ELF-1 (cell line): ENCODE results near the gene CCDC83.

Experiments
- DNase-seq: peaks from one replicate; pipeline ENCODE4 v3.0.0-alpha.2; 2016; ENCODE audit warnings: low read depth, low spot score

Gene CCDC83

DNA sequence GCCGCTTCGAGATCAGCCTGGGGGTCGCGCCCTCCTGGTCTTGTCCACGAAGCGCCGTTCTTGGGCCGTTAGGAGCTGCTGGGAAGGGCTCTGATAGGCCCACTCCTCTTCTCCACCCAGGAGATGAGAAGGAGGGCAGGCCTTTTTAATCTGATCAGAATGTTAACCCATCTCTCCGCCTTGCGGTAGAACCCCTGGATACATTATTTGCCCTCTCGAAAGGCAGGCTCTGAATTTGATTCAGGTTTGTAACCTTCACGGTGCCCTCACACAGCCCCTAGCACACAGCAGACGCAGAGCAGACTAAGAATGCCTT is at the start of gene CCDC83:
Gene CCDC83, plus strand, starts transcription at position 43 of the 316 bp plus-strand sequence. CDS start 9,741 bp downstream, outside the sequence.
- DNase-seq, result no peak

DNA sequence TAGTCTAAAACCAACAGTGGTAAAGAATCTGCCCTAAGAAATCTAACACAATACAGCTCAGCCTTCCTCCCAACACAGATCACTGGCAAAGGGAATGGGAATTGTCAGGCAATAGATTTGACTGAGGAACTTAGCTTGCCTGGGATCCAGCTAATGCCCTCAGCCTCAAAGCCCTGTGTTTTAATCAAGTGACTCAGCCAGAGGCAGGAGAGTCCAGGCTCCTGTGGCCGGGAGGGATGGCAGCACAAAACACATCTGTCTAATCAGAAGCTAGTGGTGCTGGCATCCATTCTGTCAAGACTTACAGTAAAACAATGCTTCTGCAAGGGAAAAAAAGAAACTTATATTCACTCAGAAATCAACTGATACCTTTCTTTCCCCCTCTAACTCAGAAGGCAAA is 49.8 kb upstream of the CCDC83 start:
- no peak for DNase-seq

DNA sequence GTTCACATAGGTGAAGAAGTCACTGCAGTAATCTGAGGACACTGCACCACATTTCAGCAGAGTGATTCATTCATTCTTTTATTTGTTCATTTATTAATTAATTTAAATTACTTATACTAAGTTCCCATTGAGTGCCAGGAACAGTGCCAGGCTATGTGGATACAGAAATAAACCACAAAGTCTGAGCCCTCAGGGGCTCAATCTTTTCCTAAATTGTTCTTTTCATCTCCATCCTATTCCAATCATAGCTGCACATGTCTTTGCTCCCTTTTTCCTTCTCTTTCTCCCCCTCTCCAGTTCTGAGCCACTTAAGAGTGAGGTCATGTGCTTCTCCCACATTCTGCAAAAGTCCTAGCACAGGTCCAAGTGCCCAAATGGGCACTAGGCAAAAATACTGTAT is 49.2 kb upstream of the CCDC83 start:
- no peak for DNase-seq

DNA sequence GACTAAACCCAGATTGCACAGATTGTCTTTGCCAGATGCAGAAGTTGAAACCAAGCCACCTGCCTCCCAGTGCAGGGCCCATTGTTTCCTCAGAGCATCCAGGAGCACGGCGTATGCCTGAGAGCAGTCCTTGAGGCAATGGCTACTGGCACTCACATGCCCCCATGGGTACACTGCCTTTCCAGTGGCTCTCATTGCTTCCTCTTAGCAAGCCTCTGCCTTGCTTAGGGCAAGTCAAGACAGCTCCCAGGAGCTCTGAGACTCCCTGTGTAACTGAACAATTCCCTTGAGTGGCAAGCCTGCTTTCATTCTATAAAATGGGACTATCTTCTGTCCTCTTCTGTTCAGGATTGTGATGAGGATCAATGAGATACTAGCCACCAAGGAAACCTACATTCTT is 48.3 kb upstream of the CCDC83 start:
- DNase-seq, result no peak

DNA sequence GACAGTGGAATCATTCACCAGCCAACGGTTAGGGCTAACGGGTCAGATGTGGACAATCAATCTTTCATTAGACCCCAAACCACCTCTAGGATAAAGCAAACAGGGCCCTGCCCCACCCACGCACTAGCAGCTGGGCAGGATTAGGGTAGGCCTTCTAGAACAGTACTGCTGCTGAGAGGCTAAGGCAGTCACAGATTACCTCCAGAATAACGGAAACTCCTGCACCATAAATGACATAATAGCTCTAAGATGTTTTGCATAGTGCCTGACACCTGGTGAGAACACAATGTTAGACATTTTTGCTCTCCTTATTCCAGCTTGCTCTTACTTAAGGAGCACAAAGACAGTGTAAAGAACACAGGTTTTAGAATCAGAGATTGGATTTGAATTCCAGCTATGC is 46.0 kb upstream of the CCDC83 start:
- no peak for DNase-seq

DNA sequence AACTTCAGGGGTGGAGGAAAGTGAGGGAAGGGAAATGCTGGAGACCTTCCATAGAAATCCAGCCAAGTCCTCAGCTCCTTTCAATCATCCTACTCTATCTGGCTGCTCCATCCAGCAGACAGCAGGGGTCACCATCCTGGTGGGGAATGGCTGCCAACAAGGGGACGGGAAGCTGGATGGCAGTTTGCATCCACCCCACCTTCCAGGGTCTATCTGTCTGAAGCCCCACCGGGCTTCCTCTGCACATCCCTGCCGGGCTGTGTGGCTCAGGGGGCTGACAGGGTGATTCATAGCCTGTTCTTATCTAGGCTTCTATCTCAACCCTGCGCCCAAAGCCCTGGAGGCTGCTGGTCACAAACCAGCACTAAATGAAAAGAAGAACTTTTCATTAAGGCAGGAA is 45.3 kb upstream of the CCDC83 start:
- DNase-seq, result peak; percentile 86

DNA sequence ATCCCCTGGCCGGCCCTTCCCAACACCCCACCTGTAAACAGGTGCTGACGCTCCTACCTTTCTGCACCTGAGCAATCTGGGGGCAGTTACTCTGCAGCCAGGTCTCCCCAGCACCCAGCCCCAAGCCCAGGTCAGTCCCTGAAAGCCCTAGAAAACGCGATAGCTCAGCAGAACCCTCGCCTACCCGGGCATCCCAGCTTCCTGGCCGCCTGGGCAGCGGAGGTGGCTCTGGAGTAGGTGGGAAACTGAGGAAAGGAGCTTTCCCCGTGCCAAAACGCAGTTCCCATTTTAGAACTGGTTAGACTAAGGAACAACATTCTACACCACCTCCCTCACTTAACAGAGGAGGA is 44.7 kb upstream of the CCDC83 start:
- no peak for DNase-seq

DNA sequence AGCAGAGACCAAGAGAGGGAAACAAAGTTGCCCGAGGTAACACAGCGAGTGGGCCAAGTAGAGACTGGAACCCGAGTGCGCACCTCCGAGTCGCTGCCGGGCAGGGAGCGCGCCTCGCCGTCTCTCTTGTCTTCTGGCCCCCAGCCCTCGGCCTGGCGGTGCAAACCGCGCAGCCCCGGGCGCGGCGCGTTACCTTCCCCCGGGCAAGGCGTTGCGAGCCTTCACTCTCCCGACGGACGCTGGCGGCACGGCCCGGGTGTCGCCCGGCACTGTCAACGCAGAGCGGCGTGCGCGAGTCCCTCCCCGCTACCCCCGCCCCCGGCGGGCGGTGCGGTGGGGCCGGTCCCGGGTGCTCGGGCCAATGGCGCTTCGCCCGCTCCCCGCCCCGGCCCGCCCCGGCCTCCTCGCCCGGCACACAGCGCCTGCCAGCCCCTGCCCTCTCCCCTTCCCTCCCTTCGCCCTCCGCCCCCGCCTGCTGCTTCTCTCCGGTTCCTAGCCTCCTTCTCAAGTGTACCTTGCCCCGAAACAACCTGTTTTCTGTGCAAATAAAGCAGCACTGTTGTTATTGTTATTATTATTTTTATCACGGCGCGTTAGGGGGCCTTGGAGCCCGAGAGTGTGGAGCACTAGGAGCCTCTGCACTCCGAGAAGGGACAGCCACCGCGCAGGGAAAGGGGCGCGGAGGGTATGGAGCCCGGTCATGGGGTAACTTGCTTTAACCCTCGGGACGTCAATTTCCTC is 44.1 kb upstream of the CCDC83 start, which contains the start of gene SYTL2:
Gene SYTL2, minus strand, starts transcription at position 271 of the 741 bp plus-strand sequence. CDS start 53,416 bp downstream, outside the sequence.
- DNase-seq, result peak; percentile 78

DNA sequence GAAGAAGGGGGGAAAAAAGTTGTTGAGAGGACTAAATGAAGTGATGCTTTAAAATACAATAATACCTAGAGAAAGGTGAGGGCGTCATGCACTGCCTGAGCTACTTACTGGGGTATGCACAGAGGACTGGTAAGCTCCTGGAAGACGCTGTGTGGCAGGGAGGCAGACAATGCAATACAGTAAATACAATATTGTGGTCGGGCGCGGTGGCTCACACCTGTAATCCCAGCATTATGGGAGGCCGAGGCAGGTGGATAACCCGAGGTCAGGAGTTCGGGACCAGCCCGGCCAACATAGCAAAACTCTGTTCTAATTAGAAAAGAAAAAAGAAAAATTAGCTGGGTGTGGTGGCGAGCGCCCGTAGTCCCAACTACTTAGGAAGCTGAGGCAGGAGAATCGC is 43.6 kb upstream of the CCDC83 start:
- DNase-seq, result no peak

DNA sequence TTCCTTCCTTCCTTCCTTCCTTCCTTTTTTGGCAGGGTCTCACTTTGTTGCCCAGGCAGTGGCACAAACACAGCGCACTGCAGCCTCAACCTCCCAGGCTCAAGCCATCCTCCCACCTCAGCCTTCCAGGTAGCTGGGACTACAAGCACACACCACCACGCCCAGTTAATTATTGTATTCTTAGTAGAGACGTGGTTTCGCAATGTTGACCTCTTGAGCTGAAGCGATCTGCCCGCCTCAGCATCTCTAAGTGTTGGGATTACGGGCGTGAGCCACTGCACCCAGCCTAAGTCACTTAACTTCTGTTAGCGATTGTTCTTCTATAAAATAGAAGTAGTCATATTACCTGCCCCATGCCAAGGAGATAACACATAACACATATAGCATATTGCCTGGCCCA is 41.5 kb upstream of the CCDC83 start:
- no peak for DNase-seq

DNA sequence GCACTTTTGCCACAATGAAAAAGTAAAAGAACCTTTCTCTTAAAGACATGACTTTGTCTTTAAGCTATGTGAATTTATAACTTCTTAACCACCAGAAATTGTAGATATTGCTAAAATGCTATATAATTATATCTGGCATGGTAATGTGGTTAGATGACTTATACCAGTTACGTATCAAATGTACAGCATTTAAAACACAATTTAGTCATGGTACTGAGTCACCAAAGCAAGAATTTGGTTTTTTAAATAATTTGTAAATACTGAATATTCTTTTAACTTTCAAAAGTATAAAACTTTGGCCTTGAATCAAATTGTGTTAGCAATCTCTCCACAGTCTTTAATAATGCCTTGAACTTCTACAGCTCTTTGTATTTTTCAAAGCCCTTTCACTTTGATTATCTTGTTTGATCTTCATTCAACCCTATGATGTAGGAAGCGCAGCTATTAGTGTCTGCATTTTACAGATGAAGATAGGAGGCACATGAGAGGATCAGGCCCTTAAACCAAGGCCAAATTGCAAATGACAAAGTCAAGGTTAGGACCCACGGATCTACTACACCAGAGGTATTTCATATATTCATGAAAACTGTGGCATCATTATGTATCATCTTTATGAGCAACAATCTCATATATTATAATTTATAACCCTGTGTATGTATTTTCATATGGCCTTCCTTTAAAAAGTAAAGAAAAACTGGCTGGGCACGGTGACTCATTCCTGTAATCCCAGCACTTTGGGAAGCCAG is 39.8 kb upstream of the CCDC83 start:
- no peak for DNase-seq

DNA sequence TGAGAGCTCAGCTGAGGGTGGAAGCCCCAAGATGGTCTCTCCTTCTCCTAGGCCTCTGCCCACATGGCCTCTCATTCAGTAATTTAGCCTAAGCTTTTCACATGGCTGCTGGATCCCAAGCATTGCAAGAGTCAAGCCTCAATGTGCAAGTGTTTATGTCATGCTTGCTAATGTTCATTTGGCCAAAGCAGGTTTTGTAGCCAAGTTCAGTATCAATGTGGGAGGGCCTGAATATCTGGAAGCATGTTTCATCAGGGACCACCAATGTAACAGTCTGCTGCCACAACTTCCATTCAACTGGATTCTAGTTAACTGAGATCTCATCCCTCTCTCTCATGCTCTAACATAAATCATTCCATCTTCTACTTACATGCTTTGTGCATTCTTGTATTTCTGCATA is 35.7 kb upstream of the CCDC83 start:
- no peak for DNase-seq

DNA sequence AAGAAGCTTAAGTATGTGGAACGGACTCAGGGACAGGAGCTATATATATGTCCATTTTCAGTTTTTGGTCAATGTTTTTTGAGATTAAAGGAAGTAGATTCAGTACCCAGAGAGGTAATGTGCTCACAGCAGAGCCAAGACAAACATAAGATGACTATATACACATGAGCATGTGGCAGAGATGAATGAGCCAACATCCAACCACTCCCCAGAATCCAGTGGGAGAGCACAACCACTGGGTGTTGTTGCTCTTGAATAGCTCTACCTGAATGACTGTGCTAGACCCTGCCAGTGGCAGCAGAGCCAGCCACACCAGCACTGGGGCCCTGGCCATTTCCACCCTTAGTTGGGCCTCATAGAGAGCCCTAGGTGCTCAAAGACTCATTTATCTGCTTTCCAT is 33.5 kb upstream of the CCDC83 start:
- DNase-seq, result no peak

DNA sequence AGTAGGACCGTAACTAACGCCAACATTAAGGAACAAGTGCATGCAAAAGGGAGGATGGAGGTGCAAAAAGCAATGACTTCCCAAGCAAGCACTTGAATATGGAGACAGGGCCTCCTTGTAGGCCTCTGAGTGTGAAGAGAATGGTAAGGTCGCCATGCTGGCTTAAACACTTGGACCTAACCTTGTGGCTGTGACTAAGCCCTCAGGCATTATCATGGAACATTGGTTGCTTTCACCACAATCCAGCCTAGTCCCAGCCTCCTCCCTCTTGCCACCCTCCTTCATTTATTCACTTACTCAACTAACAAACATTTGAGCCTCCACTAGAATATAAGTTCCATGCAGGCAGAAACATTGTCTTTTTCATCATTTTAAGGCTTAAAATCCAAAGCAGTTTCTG is 32.4 kb upstream of the CCDC83 start:
- no peak for DNase-seq

DNA sequence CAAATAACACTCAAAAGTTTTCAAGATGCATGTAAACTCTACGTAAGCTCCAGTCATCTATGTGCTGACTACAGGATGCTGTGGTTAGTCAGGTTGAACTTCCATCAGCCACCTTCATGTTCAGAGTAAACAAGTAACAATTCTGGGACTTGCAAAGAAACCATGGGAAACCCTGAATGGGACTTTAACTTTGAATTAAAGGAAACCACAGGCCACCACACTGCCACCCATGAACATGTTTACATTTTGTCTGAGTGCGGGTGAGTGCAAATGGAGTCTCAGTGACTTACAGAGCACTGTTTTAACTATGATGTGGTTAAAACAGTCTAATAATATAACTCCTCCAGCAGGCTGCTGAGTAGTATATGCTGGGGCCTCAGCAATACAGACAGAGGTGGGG is 31.4 kb upstream of the CCDC83 start:
- DNase-seq, result no peak

DNA sequence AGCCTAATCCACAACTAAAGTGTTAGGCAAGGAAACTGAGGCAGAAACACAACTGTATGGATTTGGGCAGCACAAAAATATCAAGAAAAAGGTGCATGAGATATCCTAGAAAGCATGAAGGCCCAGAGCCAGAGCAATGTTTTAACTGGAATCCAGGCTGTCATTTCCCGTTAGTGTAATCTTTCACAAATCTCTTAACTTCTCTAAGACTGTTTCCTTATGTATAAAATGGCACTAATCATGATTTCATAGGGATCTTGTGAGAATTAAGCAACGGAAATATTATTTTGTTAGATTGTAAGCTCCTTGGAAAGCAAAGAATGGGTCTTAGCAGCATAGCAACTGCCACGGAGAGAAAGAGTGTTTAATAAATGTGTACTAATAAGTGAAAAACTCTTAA is 29.6 kb upstream of the CCDC83 start:
- DNase-seq, result no peak

DNA sequence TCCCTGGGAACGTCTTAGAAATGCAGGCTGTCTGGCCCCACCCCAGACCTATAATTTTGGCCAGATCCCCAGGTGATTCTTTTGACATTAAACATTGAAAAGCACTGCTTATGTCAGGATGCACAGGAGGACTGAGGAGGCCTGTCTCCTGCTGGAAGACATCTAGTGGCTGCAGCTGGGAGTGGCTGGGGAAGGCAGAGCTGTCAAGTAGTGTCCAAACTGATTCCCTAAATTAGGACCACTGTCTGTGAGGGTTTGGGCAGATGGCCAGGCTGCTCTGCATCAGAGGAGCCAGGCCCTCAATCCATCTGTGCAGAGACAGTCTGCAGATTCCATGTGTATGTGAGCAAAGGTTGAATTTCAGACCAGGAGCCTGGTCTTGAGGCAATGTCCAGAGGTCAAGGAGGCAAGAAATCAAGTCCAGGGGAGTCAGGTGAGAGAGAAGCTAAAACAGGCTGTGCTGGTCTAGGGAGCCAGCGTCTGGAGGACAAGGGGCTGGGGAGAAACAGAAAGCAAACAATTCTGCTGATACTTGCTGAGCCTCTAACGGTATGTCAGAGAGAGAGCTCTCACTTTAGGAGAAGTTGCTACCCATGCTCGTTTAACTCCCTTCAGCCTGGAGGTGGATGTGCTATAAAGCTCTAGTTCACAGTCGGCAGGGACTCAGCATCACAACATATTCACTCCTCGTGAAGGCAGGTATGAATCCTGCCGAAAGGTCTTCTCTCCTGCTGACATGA is 28.9 kb upstream of the CCDC83 start:
- DNase-seq, result peak; percentile 32

DNA sequence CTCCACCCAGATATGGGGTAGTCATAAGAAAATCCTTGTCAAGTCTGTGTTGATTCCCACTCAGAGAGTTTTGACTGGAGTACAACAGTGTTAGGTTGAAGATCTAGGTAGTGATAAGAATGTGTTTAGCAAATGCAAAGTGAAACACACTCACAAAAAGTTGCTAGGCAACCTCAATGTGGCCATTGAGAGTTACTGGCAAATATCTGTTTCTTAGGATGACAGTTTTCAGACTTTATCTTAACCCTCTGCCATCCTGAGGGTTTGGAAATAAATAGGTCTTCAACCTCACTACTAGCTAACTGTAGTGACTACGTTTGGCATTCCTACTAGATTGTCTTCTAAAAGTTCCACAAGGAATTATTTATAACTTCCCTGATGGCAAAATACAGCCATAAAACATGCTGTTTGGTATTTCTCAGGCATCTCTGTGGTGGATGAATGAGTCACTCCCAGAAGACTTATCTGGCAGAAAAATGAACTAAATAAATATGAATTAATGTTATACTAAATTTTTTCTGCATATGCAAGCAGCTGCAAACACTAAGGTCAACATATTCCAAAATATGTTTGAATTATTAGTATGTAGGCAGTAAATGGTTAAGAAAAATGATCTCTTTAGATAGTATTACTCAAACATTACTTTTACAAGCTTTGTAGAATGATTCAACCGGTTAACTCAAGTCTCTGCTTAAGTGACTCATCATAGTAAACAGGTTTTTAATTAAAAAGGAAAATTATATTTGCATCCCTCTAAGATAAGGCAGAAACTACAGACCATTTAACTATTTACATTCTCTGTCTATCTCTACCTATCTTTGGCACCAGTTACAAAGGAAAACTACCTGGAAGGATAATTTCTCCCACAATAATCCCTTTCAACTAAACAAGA is 27.2 kb upstream of the CCDC83 start:
- no peak for DNase-seq

DNA sequence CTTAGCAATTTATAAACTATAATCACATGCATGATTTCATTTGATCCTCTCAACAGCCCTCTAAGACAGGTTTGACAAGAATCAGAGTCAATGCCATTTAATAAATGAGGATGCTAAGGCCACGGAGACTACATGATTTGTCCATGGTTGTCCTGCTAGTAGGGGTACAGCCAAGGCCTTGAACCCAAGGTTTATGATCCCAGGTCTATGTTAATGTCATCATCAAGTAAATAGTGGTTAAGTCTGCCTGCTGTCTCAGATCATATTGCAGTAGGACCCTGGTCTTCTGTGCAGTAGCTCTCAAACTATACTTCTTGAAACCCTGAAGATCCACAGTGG is 26.6 kb upstream of the CCDC83 start:
- no peak for DNase-seq

DNA sequence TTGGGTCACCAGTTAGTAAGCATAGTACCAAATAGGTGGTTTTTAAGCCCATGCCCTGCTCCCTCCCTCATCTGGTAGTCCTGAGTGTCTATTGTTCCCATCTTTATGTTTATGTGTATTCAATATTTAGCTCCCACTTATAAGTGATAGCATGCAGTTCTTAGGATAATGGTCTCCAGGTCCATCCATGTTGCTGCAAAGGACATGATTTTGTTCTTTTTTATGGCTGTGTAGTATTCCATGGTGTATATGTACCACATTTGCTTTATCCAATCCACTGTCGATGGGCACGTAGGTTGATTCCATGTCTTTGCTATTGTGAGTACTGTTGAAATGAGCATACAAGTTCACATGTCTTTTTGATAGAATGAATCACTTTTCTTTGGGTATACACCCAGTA is 26.0 kb upstream of the CCDC83 start:
- no peak for DNase-seq

DNA sequence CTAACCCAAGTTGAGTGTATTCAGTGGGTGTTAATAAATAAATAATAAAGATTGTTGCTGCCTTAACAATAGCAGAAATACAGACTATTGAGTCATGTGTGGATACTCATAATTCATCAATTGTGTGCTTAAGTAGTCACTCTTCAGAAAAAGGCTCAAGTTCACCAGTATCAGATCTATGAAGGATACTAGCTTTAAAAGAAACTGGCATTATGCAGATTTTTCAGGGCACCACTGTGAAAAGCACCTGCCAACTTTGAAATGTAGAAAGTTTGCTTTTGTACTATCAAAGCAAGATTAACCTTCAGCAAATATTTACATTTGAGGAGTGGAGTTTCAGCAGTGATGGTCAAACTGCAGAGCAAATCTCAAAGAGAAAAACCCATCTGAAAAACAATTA is 24.1 kb upstream of the CCDC83 start:
- no peak for DNase-seq

DNA sequence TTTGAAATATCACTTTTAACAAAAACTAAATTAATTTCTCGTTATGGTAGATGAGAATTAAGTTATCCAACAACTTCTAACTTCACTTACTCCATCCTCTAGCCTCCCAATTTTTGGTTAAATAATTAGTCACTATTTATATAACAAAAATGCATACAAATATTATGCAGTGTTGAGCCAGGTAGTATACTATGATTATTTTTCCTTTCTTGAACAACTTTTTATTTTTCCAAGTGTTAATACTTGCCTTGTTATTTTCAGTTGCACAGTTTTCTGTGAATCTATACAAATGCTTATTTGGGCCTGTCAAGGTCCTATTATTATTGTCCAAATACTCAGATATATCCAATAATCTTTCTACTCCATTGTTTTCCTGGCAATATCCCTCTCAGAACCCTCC is 19.9 kb upstream of the CCDC83 start:
- no peak for DNase-seq
